ENCODE data around the gene HDAC9.

The HDAC9 gene

DNA sequence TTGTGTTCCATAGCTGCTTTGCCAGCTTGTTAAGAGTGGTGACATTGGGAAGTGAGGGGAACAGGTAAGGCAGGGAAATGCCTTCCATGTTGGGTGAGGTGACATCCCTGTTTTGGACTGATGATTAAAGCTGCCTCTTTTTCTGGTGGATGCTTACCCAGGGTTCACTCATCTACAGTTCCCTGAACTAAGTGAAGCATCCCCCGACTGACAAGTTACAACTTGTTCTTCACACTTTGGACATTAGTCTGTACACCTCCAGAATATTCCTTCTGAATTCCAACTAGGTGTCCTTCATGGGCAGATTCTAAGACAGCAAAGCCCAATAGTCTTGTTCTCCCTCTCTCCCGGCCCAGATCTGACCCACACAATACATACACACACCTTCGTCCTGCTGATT, 63.4 kb downstream of the HDAC9 start:
- Histone ChIP-seq H3K4me3 (ENCODE audit: low read depth in 1 of 2, low read length in 2 of 2) (no peak overlapping the region), H3K4me1 (ENCODE audit: insufficient read depth, low read length) (no peaks in the 10 kb centered on the region), H3K79me2 (ENCODE audit: insufficient read depth, low read length) (no peaks in the 10 kb centered on the region), H3K36me3 (ENCODE audit: insufficient read depth, low read length) (no peaks in the 10 kb centered on the region), H2AFZ (ENCODE audit: low read depth, low read length) (no peak overlapping the region), H3K4me2 (ENCODE audit: insufficient read depth, low read length) (no peak overlapping the region), H3K27me3 (ENCODE audit: insufficient read depth, low read length, poor library complexity) (no peaks in the 10 kb centered on the region), H3K27ac (ENCODE audit: low read length) (no peak overlapping the region), H3K9me3 (ENCODE audit: insufficient read depth, low read length, severe bottlenecking) (no peaks in the 10 kb centered on the region), H3K9ac (ENCODE audit: low read depth, low read length) (no peak overlapping the region), H4K20me1 (ENCODE audit: insufficient read depth, low read length) (no peaks in the 10 kb centered on the region)
- ATAC-seq (ENCODE audit: insufficient read depth, low read depth): no peak
- DNase-seq: no peak
- TF ChIP-seq CTCF (IDR thresholded peaks at IDR 0.05; ENCODE audit: borderline replicate concordance, extremely low read depth, low read length, poor library complexity, severe bottlenecking) (no peak), EZH2 (IDR thresholded peaks at IDR 0.05; ENCODE audit: borderline replicate concordance, low read depth, low read length, severe bottlenecking) (no peak)

GRCh38 chr7:18559756-18560155, 64.2 kb downstream of the HDAC9 start:
- Histone ChIP-seq H3K4me1 (ENCODE audit: insufficient read depth, low read length) (no peaks in the 10 kb centered on the region), H3K27ac (ENCODE audit: low read length) (no peak overlapping the region), H2AFZ (ENCODE audit: low read depth, low read length) (no peak overlapping the region), H3K9me3 (ENCODE audit: insufficient read depth, low read length, severe bottlenecking) (no peaks in the 10 kb centered on the region), H3K4me2 (ENCODE audit: insufficient read depth, low read length) (no peak overlapping the region), H3K4me3 (ENCODE audit: low read depth in 1 of 2, low read length in 2 of 2) (no peak overlapping the region), H3K36me3 (ENCODE audit: insufficient read depth, low read length) (no peaks in the 10 kb centered on the region), H3K79me2 (ENCODE audit: insufficient read depth, low read length) (no peaks in the 10 kb centered on the region), H4K20me1 (ENCODE audit: insufficient read depth, low read length) (no peaks in the 10 kb centered on the region), H3K27me3 (ENCODE audit: insufficient read depth, low read length, poor library complexity) (no peaks in the 10 kb centered on the region), H3K9ac (ENCODE audit: low read depth, low read length) (no peak overlapping the region)
- no peak for DNase-seq
- ATAC-seq (ENCODE audit: insufficient read depth, low read depth): no peak
- no peak for TF ChIP-seq EZH2 (IDR thresholded peaks at IDR 0.05; ENCODE audit: borderline replicate concordance, low read depth, low read length, severe bottlenecking)
- TF ChIP-seq CTCF (IDR thresholded peaks at IDR 0.05; ENCODE audit: borderline replicate concordance, extremely low read depth, low read length, poor library complexity, severe bottlenecking): no peak

GRCh38 chr7:18564779-18565178, 69.2 kb downstream of the HDAC9 start:
- Histone ChIP-seq H4K20me1 (ENCODE audit: insufficient read depth, low read length) (no peaks in the 10 kb centered on the region), H3K9me3 (ENCODE audit: insufficient read depth, low read length, severe bottlenecking) (no peaks in the 10 kb centered on the region), H3K79me2 (ENCODE audit: insufficient read depth, low read length) (no peaks in the 10 kb centered on the region), H3K4me2 (ENCODE audit: insufficient read depth, low read length) (no peak overlapping the region), H3K27ac (ENCODE audit: low read length) (no peak overlapping the region), H3K27me3 (ENCODE audit: insufficient read depth, low read length, poor library complexity) (no peaks in the 10 kb centered on the region), H3K9ac (ENCODE audit: low read depth, low read length) (no peak overlapping the region), H3K36me3 (ENCODE audit: insufficient read depth, low read length) (no peaks in the 10 kb centered on the region), H3K4me3 (ENCODE audit: low read depth in 1 of 2, low read length in 2 of 2) (no peak overlapping the region), H3K4me1 (ENCODE audit: insufficient read depth, low read length) (no peaks in the 10 kb centered on the region), H2AFZ (ENCODE audit: low read depth, low read length) (no peak overlapping the region)
- ATAC-seq (ENCODE audit: insufficient read depth, low read depth) (no peak), DNase-seq (no peak)
- TF ChIP-seq EZH2 (IDR thresholded peaks at IDR 0.05; ENCODE audit: borderline replicate concordance, low read depth, low read length, severe bottlenecking): no peak
- no peak for TF ChIP-seq CTCF (IDR thresholded peaks at IDR 0.05; ENCODE audit: borderline replicate concordance, extremely low read depth, low read length, poor library complexity, severe bottlenecking)

GRCh38 chr7:18565337-18565736, 69.8 kb downstream of the HDAC9 start:
- no peak overlapping the region for H3K9ac ChIP-seq (ENCODE audit: low read depth, low read length)
- no peaks in the 10 kb centered on the region for H3K27me3 ChIP-seq (ENCODE audit: insufficient read depth, low read length, poor library complexity)
- H3K4me1 ChIP-seq (ENCODE audit: insufficient read depth, low read length): no peaks in the 10 kb centered on the region
- no peaks in the 10 kb centered on the region for H3K79me2 ChIP-seq (ENCODE audit: insufficient read depth, low read length)
- no peaks in the 10 kb centered on the region for H4K20me1 ChIP-seq (ENCODE audit: insufficient read depth, low read length)
- no peak overlapping the region for H3K27ac ChIP-seq (ENCODE audit: low read length)
- no peak overlapping the region for H2AFZ ChIP-seq (ENCODE audit: low read depth, low read length)
- DNase-seq: no peak
- H3K4me3 ChIP-seq (ENCODE audit: low read depth in 1 of 2, low read length in 2 of 2): no peak overlapping the region
- H3K4me2 ChIP-seq (ENCODE audit: insufficient read depth, low read length): no peak overlapping the region
- no peaks in the 10 kb centered on the region for H3K9me3 ChIP-seq (ENCODE audit: insufficient read depth, low read length, severe bottlenecking)
- no peak for ATAC-seq (ENCODE audit: insufficient read depth, low read depth)
- no peaks in the 10 kb centered on the region for H3K36me3 ChIP-seq (ENCODE audit: insufficient read depth, low read length)
- no peak for TF ChIP-seq CTCF (IDR thresholded peaks at IDR 0.05; ENCODE audit: borderline replicate concordance, extremely low read depth, low read length, poor library complexity, severe bottlenecking)
- TF ChIP-seq EZH2 (IDR thresholded peaks at IDR 0.05; ENCODE audit: borderline replicate concordance, low read depth, low read length, severe bottlenecking): no peak

Measured in DND-41 (cell line).